SHP77 treated with DMSO at 0.1 percent for 48 hours (cell line): ENCODE data around the gene PLB1.

ENCODE experiments used
- DNase-seq: peaks from one replicate; lab custom pipeline; 2025; lab: John Stamatoyannopoulos, UW

The PLB1 gene

DNA sequence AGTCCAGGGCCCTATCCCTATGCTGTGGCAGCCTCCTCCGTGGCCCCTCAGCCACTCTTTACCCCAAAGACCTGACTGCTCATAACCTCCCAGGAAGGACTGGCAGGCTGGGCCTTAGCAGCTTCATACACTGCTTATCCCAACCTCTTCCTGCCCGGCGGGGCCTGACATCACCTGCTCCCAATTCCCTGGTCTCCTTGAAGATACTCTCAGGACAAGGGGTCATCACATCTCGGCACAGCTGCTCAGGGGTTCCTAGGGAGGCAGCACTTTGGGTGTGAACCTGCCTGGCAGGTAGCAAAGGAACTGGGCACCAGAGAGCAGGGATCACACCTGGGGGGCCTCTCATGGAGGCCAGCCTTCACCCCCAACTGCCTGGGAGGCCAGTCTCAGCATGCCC, 68.5 kb downstream of the PLB1 start:
- DNase-seq = no peak

DNA sequence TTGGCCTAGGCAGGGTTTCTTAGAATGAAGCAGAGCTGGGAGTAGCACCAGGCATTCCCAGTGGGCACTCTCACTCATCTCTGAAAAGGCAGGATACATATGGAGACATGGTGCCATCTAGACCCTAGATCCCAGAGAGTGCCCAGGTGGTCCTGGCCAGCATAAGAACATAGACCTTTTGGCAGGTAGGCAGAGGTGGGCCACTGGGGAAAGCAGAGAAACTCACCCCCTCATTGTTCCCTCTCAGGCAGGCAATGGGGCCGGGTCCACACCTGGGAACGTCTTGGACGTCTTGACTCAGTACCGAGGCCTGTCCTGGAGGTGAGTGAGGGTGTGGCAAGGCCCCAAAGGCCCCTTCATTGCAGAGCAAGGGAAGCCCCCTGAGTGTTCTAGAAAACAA, 69.2 kb downstream of the PLB1 start:
- DNase-seq = no peak

DNA sequence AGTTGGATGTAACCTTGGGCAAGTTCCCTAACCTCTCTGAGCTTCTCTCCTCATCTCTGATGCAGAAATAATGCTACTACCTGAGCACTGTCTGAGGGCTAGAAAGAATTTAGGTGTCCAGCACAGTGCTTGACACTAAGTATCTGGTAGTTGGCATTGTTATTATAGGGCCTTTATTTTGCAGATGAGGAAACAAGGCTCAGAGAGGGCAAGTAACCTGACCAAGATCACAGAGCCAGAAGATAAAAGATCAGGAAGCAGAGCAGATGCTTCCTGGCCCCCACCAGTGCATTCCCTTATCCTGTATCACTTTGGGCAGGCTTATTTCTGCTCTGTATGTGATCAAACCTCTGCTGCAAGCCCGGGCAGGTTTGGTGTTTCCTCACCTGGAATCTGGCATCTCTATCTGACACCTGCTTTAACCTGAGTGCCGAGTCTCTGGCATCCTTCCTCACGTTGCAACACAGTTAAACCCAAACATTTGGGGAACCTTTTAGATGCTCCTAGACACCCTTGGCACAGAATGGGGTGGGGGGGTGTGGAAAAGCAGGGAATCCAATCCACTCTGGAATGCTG, 69.9 kb downstream of the PLB1 start:
- no peak for DNase-seq

DNA sequence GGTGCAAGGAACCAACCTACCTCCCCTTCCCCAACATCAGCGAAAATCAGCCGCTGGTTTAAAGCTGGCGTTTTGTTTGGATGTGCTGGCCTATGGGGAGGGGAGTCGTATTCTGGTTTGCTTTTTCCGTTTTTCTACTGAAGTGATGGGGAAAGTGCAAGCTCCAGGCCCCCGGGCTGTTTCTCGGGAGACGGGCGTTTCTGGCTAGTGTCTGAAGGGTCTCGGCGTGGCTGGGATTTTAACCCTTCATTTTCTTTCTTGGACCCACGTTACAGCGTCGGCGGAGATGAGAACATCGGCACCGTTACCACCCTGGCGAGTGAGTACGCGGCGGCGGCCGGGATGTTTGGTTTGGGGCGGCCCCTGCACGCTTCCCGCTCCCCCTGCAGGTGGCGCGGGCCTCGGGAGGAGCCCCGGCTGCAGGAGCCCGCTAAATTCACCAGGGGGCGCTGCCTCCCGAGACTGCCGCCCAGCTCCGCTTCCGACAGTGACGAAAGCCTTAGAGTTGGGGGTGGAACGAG, 70.7 kb downstream of the PLB1 start:
- peak; percentile 57 for DNase-seq

DNA sequence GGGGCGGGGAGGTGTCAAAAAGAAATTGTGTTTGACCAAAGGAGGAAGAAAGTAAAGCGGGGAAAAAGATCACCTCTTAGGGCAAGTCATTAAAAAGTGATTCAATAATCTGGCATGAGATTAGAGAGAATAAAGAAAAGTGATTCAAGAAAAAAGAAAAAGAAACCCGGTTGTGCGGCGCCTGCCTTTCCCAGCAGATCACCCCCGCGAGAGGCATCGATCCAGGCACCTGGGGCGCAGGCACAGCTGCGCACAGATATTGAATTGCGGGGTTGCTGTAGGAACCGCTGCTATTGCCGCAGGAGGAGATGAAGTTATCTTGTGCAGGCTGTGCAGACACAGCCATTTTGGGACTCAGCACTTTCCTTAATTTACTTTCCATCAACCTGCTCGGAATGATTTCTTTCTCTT, 71.2 kb downstream of the PLB1 start:
- no peak for DNase-seq

DNA sequence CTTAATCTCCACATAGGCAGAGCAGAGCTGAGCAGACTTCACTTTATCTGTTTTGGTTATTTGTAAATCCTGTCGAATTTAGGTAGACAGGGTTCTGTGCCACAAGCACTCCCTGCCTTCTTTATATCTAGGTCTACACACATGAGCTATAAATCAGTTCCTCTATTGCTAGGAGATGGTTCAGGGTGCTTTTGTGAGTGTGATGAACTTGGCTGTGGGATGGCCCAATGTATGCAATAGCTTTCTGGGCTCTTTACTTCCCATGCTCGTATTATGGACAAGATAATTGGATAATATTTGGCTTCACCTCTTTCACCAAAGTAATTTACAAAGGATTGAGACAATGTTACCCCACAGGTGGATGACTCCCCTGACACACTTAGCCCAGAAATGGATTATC, 72.2 kb downstream of the PLB1 start:
- no peak for DNase-seq

DNA sequence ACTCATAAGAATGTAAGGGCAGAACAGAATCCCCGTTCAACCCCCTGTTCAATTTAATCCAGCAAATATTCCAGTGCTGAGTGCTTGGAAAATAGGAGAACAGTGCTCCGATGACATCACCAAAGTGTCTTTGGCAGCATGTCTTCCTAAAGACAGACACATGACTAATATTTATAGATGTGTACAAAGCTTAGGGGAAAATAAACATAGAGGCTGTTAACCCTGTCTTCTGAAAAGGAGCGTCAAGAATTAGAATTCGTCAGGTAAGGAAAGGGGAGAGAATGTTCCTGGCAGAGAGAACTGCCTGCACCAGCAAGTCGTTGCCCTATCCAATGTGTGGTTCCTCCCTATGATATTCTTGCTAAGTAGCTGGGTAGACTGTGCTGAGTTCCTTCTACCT, 72.7 kb downstream of the PLB1 start:
- DNase-seq = no peak

DNA sequence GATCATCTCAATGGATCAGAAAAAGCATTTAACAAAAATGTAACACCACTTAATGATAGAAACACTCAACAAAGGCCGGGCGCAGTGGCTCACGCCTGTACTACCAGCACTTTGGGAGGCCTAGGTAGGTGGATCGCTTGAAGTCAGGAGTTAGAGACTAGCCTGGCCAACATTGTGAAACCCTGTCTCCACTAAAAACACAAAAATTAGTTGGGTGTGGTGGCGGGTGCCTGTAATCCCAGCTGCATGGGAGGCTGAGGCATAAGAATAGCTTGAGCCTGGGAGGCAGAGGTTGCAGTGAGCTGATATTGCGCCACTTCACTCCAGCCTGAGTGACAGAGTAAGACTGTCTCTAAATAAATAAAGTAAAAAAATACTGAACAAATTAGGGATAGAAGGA, 74.6 kb downstream of the PLB1 start:
- no peak for DNase-seq

DNA sequence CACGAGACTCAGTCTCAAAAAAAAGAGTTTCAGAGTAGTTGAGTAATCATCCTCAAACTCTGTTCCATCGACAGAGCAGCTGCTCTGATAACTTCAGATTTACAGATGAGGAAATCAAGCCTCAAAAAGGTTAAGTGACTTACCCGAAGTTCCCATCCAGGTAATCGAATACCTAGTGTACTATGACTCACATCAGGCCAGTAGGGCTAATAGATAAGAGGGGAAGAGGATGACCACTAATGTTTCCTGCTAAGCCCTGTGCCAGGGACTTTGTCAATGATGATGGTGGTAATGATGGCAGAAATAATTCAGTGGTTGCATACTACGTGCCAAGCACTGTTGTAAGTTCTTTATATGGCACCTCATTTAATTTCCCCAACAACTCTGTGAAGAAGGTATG, 80.9 kb downstream of the PLB1 start:
- no peak for DNase-seq

DNA sequence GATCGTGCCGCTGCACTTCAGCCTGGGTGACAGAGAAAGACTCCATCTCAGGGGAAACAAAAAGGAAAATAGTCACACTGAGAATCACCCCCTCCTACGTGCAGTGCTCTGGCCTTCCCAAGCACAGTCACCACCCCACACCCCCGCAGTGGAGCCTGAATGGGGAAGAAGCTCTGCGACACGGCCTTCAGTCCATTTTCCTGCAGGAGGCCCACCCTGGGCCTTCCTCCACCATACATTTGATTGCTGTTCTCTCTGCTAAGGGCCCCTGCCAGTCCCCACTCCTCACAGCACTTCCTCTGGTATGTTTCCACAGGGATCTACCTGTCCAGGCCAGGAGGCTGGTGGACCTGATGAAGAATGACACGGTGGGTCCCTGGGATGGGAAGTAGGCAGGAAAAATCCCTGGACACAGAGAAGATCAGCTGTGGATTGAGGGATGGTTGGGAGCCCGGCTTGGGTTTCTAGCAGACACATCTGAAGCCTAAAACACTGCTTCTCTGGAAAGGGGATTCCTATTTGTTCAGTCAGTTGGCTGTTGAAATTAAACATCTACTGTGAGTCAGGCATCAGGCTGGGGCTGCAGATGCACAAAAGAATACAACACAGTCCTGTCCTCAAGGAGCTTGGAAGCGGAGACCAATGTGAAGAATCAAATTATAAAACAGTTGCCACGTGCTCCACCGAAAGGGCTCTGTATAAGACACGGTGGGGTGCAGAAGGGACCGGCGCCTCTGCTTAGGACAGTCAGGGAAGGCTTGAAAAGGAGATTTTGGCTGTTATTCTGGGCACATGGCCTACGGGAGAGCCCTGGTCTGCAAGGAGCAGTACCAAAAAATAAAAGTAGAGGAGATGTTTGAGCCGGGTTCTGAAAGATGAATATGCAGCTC, 82.2 kb downstream of the PLB1 start:
- no peak for DNase-seq

DNA sequence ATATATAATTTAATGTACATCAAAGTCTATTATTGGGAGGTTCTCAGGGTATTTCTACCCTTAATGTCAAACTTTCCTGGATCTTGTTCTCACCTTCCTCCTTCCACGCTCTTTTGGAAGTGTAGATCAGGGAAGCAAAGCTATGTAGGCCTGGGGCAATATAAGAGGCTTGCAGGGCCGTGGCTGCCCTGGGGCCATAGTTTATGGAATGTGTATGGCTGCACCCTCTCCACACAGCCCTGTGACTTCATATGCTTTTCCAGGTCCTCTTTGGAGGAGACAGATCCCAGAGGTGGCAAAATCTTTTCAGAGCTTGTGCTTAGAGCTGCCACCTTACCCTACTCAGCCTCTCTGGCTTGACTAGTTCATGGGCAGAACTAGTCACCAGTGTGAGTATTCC, 82.9 kb downstream of the PLB1 start:
- DNase-seq = no peak

DNA sequence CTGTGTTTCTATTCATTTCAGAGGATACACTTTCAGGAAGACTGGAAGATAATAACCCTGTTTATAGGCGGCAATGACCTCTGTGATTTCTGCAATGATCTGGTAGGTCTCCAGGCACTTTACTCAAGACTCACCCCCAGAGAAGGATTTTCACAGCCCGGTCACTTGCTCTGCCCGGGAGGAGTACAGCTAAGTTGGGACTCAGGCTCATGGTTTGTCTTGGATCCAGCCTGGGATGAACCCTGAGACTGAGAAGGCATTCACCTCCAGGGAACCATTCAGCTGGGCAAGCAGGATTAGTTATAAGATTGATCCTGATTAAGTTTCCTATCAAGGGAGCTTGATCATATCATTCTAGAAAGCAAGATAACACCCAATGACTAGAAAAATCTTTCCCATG, 83.7 kb downstream of the PLB1 start:
- no peak for DNase-seq

DNA sequence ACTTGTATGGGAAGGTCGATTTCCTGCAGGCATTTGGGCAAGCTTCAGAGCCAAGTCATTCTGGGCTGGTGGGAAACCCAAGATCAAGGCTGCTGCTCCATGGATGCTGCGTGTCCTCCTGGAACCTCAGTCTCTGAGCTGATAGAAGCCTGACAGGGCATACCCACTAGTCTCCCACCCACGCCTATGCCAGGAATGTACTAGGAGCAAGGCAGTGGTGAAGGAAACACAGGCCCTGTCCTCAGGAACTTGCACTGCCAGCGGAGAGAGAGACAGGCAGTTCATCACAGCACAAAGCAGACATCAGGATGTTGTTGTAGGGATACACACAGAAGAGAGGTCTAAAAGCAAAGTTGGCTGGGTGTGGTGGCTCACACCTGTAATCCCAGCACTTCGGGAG, 84.2 kb downstream of the PLB1 start:
- no peak for DNase-seq

DNA sequence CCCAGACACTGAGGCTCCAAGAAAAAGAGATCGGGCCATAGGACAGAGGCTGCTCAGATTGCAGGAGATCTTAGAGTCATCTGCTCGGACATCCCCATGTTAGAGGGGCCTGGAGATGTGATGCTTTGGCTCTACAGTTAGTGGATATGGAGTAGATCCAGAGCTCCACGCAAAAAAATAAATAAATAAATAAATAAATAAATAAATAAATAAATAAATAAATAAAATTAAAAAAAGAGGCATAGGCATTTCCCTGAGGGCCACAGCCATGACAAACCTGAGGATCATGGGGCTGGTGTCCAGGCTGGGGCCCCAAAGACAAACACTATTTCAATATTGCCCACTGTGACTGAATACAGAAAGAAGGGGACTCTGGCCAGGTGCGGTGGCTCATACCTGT, 85.5 kb downstream of the PLB1 start:
- no peak for DNase-seq

DNA sequence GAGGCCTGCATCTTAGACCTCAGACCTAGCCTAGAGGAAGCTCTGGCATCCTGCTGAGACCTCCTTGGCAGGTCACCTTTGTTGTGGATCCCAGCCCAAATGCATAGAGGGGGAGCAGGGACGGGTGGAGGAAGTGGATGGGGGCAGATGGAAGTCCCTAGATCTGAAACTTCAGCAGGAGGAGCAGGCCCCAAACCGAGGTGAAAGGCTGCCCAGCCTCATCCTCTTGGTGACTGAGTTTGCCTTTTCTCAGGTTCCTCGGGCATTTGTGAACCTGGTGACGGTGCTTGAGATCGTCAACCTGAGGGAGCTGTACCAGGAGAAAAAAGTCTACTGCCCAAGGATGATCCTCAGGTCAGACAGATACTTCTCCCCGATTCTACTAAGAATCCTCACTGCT, 86.3 kb downstream of the PLB1 start:
- DNase-seq = no peak

DNA sequence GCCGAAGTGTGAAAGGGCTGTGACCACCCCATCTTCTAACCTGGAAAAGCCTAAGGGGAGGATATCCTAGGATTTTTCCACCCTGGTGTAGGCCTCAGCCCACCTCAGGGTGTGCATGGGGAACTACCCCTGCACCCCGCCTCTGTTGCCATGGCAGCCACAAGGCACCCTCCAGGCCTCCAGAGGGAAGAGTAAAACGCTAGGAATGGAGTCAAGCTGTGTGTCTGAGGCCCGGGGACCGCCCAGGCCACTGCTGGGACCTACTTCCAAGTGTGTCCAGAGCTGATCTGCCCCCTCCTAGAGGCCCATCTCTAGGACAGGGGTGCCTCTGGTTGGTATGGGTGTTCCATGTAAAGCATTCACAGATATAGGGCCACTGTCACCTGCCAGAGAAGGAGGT, 86.7 kb downstream of the PLB1 start:
- DNase-seq = no peak

DNA sequence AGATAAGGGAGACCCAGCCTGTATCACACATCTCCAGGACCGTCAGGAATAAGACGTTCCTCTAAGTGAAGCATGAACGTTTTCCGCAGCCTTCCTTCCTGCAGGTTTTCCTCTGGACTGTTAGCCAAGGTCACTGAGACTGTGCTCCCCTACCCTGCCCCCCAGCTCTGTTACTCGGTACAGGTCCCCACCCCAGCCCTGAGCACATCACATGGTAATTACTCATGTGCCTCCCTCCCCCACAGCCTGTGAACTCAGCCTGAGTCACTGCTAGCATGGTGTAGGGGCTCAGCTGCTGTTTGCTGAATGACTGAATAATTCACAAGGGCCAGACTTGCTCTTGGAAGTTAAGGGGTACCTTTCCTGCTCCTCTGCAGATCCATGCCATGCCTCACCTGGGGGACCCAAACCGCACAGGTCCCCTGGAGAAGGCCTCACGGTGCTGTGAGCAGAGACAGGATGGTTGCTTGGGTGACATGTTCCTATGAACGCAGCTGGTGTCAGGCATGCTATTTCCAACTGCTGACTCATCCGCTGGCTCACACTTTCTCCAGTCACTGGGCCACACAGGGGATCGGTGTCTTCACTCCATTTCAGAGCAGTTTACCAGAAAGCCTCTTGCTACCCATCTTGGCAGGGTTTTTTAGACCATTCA, 88.2 kb downstream of the PLB1 start:
- DNase-seq = peak; percentile 68

DNA sequence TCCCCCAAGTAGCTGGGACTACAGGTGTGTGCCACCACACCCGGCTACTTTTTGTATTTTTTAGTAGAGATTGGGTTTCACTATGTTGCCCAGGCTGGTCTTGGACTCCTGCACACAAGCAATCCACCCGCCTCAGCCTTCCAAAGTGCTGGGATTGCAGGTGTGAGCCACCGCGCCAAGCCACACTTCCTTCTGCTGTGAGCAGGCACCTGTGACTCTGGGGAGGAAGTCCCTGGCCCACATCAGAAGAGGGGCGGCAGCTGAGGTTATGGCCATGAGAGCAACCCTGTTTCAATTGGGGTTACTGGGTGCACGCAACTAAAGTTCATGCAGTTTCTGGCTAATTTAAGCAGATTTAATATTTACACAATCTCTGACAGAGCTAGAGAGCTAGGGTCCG, 91.0 kb downstream of the PLB1 start:
- no peak for DNase-seq

DNA sequence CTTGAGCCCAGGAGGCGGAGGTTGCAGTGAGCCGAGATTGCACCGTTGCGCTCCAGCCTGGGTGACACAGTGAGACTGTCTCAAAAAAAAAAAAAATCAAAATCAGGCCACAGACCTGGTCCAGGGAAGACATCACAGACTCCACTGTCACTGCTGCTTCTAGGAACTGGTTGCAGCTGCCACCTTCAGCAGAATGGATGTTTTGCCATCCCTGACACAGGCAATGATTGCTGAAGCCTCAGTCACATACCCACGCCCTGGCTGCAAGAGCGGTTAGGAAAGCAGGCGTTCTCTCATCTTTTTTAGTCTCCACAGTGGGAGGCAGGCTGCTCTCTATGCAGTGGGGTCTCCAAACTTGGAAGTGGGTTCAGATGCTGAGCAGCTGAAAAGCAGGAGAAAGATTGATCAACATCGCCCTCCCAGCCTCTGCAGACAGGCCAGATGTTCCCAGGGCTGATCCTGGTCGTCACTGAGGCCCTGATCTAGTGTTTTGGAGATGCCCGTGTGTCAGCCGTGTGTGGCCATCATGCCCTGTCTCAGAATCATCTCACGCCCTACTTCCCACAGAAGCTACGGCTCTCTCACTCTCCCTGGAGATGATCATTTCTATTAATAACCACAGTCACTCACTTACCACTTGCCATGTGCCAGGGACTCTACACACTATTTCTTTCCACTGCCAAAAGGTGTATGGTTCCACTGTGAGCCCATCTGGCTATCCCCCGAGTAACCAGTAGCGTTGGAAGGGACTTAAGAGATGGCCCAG, 91.8 kb downstream of the PLB1 start:
- DNase-seq = no peak

DNA sequence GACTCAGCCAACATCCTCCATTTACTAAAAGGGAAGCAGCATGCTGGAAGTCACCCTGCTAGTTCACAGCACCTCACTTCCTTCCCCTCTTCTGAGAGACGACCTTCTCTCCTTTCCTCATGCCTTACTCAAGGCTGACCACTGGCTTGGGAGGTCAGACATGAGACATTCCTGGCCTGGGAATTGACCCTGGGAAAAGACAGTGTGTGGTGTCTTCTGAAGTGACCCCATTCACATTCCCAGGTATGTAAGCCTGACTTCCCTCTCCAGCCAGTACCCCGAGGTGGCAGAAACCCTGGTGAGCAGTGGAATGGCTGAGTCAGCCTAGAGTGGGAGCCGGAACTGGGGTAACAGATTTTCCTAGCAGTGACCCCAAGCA, 92.4 kb downstream of the PLB1 start:
- DNase-seq = no peak

DNA sequence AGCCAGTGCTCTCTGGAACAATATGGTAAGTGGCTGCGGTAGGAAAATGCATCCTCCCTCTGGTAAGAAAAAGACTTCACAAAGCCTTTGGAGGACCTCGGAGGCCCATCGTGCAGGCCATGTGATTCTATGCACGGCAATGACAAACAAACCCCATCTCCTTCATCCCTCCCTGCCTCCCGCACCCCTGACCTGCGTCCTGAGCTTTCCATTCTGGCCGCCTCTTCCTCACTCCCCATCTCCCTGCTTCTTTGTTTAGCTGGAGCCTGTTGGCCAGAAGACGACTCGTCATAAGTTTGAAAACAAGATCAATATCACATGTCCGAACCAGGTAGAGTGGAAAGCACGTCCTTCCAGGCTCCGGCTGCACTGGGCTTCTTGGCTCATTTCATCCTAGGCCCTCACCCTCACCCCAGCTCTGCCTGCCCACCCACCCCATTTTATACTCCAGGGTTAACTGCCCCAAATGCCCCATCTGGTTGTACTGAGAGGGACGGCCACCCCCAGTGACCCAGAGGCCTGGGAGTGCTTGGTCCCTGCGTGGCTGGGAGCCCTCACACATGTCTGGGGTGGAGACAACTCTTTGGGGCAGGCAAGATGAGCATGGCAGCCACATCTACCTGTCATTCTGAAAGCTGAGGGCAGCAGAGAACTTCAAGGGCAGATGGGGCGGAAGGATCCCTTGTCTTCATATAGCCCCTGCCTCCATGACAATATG, 94.0 kb downstream of the PLB1 start:
- no peak for DNase-seq
